SK-N-DZ (cell line): ENCODE data around the gene SLC35D3.
"Not testable (repeated sequence)": the region's sequence is repeated elsewhere in the genome, so short reads cannot be mapped to it uniquely, and the experiment has no call there.

Source experiments
- DNase-seq: peaks from one replicate; pipeline ENCODE4 v3.0.0-alpha.2; 2015; ENCODE audit warnings: low spot score

The SLC35D3 gene

DNA sequence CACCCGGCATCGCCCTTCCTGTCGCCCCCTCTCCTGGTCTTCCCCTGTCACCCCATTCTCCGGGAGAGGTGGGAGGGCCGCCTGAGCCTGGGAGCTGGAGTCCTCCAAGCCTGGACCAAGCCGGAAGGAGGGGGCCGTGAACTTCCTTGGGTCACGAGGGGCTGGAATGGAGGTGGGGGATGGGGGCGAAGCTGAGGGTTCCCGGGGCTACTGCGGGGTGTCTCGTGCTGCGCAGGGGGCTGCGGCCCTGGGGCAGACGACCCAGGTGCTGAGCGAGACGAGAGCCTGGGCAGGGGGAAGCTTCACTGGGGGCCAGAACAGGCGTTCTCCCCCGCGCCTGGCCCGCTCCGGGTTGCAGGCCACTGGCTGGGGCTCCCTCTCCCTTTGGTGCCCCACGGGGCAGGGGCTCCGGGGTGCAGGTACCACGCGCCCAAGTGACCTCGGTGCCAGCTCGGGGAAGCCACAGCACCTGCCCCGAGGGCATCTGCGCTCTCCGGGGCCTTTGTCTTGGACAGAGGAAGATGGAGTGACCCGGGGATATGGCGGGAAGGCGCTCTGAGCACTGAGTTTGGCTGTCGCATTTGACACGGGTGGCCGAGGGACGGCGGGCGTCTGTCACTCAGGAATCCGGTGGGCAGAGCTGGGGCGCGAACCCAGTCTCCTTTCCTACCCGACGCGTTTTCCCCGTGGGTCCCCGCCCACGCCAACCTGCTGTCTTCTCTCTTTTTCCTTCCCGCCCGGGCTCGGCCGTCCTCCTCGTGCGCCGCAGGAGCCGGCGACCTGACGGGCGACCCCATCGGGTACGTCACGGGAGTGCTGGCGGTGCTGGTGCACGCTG lies 1.2 kb downstream of the SLC35D3 start:
- DNase-seq: no peak

DNA sequence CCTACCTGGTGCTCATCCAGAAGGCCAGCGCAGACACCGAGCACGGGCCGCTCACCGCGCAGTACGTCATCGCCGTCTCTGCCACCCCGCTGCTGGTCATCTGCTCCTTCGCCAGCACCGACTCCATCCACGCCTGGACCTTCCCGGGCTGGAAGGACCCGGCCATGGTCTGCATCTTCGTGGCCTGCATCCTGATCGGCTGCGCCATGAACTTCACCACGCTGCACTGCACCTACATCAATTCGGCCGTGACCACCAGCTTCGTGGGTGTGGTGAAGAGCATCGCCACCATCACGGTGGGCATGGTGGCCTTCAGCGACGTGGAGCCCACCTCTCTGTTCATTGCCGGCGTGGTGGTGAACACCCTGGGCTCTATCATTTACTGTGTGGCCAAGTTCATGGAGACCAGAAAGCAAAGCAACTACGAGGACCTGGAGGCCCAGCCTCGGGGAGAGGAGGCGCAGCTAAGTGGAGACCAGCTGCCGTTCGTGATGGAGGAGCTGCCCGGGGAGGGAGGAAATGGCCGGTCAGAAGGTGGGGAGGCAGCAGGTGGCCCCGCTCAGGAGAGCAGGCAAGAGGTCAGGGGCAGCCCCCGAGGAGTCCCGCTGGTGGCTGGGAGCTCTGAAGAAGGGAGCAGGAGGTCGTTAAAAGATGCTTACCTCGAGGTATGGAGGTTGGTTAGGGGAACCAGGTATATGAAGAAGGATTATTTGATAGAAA lies 2.0 kb downstream of the SLC35D3 start:
- DNase-seq: no peak

DNA sequence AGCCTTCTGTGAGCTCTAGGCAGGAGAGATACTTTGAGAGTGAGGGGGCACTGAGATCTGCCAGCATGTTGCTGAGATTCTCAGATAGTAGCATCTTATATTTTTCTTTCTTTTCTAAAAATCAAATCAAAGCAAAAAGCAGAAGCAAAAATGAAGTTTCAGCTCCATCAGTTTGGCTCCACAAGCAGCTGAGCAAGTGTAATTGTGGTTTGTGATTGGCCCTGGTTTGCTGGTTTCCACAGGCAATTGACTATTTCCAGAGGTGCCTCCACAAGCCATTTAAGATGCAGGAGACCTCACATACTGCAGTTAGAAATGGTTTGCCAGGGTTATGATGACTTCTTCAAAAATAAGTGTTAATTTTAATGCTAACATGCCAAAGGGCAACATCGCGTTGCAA lies 4.3 kb downstream of the SLC35D3 start:
- no peak for DNase-seq

DNA sequence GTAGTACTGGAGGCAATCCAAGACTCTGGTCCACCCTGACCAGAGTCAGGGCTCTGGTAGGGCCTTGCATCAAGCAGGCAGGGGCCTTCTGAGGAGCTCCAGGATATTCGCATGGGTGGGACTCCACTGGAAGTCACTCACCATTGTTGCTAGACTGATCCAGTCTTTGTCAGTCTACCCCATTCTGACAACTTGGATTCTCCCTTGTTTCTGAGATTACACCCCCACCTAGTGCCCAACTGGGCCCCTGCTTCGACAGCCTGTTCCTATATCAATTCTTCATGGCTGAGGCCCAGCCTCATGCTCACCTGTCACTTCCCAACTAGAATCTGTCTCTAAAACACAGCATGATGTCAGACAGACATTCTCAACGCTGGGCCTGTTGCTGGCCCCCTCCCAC lies 5.2 kb downstream of the SLC35D3 start:
- peak; percentile 34 for DNase-seq

- DNase-seq: no peak
These were observed 8.4 kb downstream of the SLC35D3 start for GRCh38 chr6:136930528-136930927.

DNA sequence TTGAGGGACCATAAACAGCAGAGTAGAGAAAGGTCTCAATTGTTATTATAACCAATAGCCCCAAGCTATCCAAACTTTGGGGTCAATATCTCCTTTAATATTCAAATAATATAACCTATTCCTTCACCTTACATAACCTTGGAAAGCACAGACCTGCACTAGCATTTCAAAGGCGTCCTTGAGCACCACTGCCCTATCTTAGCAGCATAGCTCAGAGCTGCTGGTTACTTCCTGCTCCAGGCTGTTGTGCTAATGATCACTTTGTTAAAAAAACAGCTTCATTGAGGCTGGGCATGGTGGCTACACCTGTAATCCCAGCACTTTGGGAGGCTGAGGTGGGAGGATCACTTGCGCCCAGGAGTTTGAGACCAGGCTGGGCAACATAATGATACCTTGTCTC lies 10.5 kb downstream of the SLC35D3 start:
- no peak for DNase-seq

- no peak for DNase-seq
These were observed 23.0 kb downstream of the SLC35D3 start for GRCh38 chr6:136945072-136945471.

DNA sequence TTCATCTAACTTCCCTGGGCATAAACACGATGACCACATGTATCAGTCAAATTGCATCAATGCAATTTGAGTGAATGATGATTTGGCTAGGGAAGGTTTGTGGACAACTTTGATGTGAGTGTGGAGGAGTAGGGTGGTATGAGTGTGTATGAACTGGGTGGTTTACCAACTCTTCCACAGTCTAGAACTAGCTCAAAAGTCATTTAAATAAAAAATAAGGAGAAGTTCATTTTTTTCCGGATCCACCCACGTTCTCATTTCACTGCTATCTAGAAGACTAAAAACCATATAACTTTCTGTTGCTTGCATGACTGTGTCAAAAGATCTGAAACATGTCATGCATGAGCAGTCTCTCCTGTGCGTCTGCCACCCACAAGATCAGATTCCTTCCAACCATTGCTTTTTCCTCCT lies 23.6 kb downstream of the SLC35D3 start:
- DNase-seq: no peak

- DNase-seq: no peak
These were observed 24.9 kb downstream of the SLC35D3 start for GRCh38 chr6:136947037-136947436.

GRCh38 chr6:136949957-136950356 lies 27.9 kb downstream of the SLC35D3 start:
- DNase-seq: not testable (repeated sequence)

GRCh38 chr6:136950436-136951126 lies 28.5 kb downstream of the SLC35D3 start:
- DNase-seq: no peak

DNA sequence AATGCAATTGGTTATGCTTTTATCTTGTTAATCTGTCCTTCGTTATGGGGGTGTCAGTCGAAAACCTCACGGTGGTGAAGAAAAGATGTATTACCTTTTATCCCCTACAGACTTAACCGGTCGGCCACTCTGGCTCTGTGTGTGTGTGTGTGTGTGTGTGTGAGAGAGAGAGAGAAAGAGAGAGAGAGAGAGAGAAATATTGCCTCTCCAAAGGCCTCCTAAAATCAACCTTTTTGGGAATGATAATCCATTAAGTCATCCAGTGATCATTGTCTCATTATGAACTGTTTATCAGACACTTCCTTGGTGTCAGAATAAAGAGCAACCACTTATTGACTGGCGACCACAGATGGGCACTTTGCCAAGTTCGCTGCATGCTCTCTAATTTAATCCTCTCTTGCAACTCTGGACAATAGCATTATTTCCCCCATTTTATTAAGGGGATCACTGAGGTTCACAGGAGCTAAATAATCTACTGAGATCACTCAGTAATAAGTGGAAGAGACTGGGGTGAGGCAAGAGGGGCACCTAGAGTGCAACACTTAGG lies 30.7 kb downstream of the SLC35D3 start:
- DNase-seq: no peak

GRCh38 chr6:136955123-136955522 lies 33.0 kb downstream of the SLC35D3 start:
- no peak for DNase-seq

DNA sequence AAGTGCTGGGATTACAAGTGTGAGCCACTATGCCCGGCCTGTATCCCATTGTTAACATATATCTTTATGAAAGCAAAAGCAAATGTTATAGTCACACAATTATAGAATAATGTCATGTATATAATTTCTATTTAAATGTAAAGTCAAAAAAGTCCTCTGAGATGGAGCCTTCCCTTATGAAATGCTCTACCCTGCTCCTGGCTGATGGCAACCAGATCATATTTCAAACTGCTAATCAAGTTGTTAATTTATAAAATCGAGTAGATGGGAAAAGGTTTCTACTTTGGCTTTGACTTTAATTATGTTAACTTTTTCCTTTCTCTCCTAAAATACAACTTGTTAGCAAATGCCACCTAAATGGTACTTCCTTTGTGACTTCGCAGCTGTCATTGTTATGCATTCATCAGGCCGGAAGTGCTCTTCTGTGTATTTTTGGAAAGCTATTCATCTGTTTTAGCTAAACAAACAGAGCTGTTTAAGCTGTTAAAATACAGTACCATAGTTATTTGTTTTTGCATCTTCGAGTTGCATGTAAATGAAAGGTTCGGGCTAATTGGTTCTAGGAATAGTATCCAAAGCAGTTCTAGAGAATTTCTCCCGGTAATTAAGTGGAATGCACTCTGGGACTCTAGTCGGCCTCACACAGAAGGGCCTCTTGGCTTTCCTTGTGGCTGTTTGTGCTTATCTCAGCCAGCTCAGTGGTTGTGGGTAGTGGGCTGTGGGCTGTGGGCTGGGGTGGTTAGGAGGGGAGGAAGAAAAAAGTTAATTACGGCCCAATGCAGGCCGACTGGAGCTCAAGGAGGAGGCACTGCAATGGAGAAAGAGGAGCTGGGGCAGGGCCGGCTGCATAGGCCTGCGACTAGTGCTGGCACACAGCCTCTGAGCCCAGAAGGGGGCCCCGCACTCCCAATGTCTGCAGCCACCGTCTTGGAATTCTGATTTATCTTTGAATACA lies 34.8 kb downstream of the SLC35D3 start:
- peak; percentile 43 for DNase-seq

GRCh38 chr6:136958168-136958567 lies 36.1 kb downstream of the SLC35D3 start:
- no peak for DNase-seq

- no peak for DNase-seq
These were observed 37.4 kb downstream of the SLC35D3 start for GRCh38 chr6:136959471-136959891.

DNA sequence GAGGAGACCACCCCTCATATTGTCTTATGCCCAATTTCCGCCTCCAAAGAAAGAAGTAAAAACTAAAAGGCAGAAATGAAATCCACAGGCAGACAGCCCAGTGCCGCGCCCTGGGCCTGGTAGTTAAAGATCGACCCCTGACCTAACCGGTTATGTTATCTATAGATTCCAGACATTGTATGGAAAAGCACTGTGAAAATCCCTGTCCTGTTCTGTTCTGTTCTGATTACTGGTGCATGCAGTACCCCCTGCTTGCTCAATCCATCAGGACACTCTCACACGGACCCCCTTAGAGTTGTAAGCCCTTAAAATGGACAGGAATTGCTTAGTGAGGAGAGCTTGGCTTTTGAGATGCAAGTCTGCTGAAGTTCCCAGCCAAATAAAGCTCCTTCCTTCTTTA lies 37.8 kb downstream of the SLC35D3 start:
- not testable (repeated sequence) for DNase-seq

DNA sequence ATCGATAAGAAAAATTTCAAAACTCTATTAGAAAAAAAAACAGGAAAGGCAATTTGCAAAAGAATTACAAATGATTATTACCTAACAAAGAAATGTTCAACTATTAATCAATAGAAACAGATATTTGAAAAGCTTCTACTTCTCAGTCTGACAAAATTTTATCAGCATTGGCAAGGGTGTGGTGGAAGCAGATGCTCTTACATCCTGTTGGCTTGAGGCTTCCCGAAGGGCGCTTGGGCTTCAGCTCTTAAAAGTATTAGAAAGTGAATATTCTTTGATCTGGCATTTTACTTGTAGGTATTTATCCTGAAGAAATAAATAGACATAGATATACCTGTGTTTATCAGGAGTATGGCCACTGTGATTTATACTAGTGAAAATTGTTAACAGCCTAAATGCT lies 38.7 kb downstream of the SLC35D3 start:
- DNase-seq: no peak

GRCh38 chr6:136961848-136962247 lies 39.7 kb downstream of the SLC35D3 start:
- DNase-seq: no peak

DNA sequence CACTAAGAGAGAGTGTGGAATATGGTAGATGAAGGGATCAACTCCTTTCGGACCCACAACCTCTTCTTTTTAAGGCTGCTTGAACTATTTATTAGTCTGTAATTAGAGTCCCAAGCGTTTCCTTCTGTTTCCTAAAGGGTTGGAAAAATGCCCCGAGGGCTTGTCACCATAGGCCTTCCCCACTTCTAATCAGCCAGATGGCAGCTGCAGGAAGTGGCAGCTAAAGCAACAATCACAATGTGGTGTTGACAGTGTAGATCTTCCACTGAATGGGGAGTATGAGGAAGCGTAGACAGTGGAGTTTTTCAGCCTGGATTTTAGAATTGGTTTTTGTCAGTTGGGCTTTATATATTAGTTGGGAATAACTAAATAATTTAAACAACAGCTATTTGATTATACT lies 40.6 kb downstream of the SLC35D3 start:
- DNase-seq: no peak

DNA sequence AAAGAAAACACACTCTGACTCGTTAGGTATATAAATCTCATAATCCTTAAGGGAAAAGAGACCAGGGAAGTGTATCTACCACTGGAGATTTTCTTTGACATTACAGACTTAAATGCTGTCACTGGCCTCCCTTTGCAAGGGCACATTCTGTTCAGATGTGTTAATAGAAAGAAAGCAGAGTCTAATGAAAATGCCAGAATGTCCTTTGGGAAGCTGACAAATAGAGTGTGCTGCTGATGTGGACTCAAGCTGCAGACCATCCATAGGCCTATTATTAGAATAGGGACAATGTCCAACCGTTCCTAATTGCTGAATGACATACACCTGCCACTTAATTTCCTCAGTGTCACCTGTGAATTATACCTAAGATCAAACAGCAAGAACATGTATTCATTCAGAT lies 41.2 kb downstream of the SLC35D3 start:
- no peak for DNase-seq
